AG04449 (cell line): Measurements from ENCODE around the gene IRF2BP1.

Experiments used
- CTCF ChIA-PET: fragments of 350-600 bp; formaldehyde crosslinking; extraction: SDS; loops from one replicate; lab custom pipeline; 2021; ENCODE audit warnings: antibody characterized with exemption; lab: Yijun Ruan, JAX
- POLR2A ChIA-PET: fragments of 400-600, 350-600 bp; formaldehyde crosslinking; extraction: SDS; loops from one replicate; lab custom pipeline; 2020; ENCODE audit warnings: antibody characterized with exemption, inconsistent platforms; lab: Yijun Ruan, JAX
- DNase-seq: peaks from one replicate; pipeline ENCODE4 v3.0.0-alpha.2; 2010; ENCODE audit warnings: low read depth, low spot score
- H3K4me3 ChIP-seq: 2 replicates; pipeline ENCODE4 v1.5.1; 2011; ENCODE audit warnings: low read depth, mild to moderate bottlenecking, control low read depth, low read length
- CTCF ChIP-seq: IDR thresholded peaks from one replicate; pipeline ENCODE4 v1.5.1; 2011; ENCODE audit warnings: mild to moderate bottlenecking, moderate library complexity, low read length, control low read depth, inconsistent platforms; ENCODE audit not compliant: insufficient read depth; ENCODE audit errors: missing control alignments

IRF2BP1 gene

GRCh38 chr19:45879055-45879454 is 6.9 kb downstream of the IRF2BP1 start:
- ChIA-PET POLR2A (no interaction called here), CTCF (interaction anchor here (1.0 to 10.0 kb wide), 4 partner anchors 10 to 62 kb away, joined by 3 to 95 read pairs (median 64); partner anchors contain the start of genes FOXA3, RSPH6A and SYMPK)
- H3K4me3 ChIP-seq = no peak overlapping the region
- TF ChIP-seq CTCF = no peak
- no peak for DNase-seq

GRCh38 chr19:45878043-45878794 is 7.7 kb downstream of the IRF2BP1 start:
- CTCF ChIA-PET = interaction anchor here (5.8 to 9.1 kb wide), 2 partner anchors 9 to 15 kb away, joined by 62 to 67 read pairs; partner anchors contain the start of genes FOXA3 and SYMPK
- no peak overlapping the region for H3K4me3 ChIP-seq
- DNase-seq = no peak
- POLR2A ChIA-PET = no interaction called here
- TF ChIP-seq CTCF = no peak

GRCh38 chr19:45876411-45877197 is 9.3 kb downstream of the IRF2BP1 start:
- no peak overlapping the region for H3K4me3 ChIP-seq
- no peak for DNase-seq
- POLR2A ChIA-PET = interaction anchor here (0.6 kb wide), 1 partner anchor 13 kb away, joined by 3 read pairs; no protein-coding TSS in a partner anchor
- no peak for TF ChIP-seq CTCF
- CTCF ChIA-PET = interaction anchor here (1.0 kb wide), 1 partner anchor 8 kb away, joined by 3 read pairs; no protein-coding TSS in a partner anchor

GRCh38 chr19:45876161-45876410 is 9.9 kb downstream of the IRF2BP1 start:
- no peak overlapping the region for H3K4me3 ChIP-seq
- CTCF ChIA-PET = interaction anchor here (1.0 kb wide), 1 partner anchor 8 kb away, joined by 3 read pairs; no protein-coding TSS in a partner anchor
- POLR2A ChIA-PET = interaction anchor here (0.6 kb wide), 1 partner anchor 13 kb away, joined by 3 read pairs; no protein-coding TSS in a partner anchor
- TF ChIP-seq CTCF = no peak
- no peak for DNase-seq

DNA sequence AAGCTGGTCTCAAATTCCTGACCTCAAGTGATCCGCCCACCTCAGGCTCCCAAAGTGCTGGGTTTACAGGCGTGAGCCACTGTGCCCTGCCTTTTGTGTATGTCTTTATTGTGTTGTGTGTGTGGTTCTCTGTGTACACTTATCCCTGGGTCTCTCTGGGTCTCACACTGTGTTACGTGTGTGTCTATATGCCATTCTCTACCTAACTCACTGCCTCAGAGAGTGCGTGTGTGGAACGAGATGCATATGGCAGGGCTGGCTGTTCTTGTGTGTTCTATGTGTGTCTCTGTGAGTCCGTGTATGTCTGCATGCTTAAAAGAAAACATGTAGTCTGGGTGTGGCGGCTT is 11.3 kb downstream of the IRF2BP1 start:
- ChIA-PET CTCF (interaction anchor here (1.6 kb wide), 2 partner anchors 8 to 10 kb away, joined by 3 to 7 read pairs; partner anchors contain the start of gene FOXA3), POLR2A (no interaction called here)
- no peak overlapping the region for H3K4me3 ChIP-seq
- no peak for DNase-seq
- TF ChIP-seq CTCF = no peak
